Measurements from ENCODE around the gene IFNG.

The IFNG gene

DNA sequence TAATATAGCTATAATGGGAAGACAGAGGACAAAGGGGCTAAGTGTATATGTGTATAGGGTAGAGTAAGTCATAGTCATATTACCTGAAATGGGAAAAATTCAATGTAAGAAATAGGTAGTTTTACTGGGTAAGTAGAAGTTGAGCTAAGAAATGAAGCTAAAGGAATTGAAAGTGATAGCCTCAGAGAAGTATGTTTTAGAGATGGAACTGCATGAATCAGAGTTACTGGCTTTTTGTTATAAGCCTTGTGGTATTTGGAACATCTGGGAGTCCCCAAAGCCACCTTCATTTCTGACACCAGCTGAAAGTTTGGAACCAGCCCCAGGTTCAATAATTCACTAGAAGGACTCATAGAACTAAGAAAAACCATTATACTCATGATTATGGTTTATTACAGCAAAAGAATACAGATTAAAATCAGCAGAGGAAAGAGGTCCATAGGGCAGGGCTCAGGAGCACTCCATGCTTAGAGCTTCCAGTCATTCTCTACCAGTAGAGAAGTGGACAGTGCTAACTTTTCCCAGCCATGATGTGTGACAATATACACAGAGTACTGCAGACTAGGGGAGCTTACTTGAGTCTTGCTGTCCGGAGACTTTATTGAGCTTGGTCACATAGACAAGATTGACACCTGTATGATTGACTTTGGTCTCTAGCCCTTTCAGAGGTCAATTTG, 9.8 kb upstream of the IFNG start:
- no peak for TF ChIP-seq CTCF (conservative IDR thresholded peaks at IDR 0.05; ENCODE audit: low read depth, low read length)
- DNase-seq (ENCODE audit: low read depth) = no peak
- H3K4me3 ChIP-seq (ENCODE audit: low read length) = no peak overlapping the region

DNA sequence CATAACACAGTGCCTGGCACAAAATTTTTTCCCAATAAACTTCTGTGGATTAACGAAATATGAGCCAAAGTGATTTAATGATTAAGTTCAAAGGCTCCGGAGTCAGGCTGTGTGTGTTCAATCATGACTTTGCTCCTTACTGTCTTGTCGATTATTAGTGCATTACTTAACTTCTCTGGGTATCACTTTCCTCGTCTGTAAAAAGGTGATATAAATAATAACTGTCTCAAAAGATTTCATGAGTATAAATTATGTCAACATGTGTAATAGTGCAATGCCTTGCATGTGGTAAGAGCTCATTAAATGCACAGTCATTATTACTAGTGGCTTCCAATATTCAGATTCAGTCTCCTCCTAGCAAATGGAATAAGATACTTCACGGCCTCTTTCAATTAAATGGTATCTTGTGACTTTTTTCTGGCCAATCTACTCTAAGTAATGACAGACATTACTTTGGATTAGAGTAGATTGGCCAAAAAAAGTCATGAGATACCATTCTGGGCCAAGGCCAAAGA, 6.8 kb upstream of the IFNG start:
- no peak for DNase-seq (ENCODE audit: low read depth)
- no peak for TF ChIP-seq CTCF (conservative IDR thresholded peaks at IDR 0.05; ENCODE audit: low read depth, low read length)
- no peak overlapping the region for H3K4me3 ChIP-seq (ENCODE audit: low read length)

- no peak for DNase-seq (ENCODE audit: low read depth)
- no peak for TF ChIP-seq CTCF (conservative IDR thresholded peaks at IDR 0.05; ENCODE audit: low read depth, low read length)
- H3K4me3 ChIP-seq (ENCODE audit: low read length) = no peak overlapping the region
Observed at GRCh38 chr12:68163560-68164081, 4.1 kb upstream of the IFNG start.

- DNase-seq (ENCODE audit: low read depth) = peak; percentile 81
- no peak overlapping the region for H3K4me3 ChIP-seq (ENCODE audit: low read length)
- TF ChIP-seq CTCF (conservative IDR thresholded peaks at IDR 0.05; ENCODE audit: low read depth, low read length) = no peak
Observed at GRCh38 chr12:68162374-68162773, 2.8 kb upstream of the IFNG start.

GRCh38 chr12:68158432-68158831, 1.1 kb downstream of the IFNG start:
- TF ChIP-seq CTCF (conservative IDR thresholded peaks at IDR 0.05; ENCODE audit: low read depth, low read length) = peak; percentile 55
- no peak overlapping the region for H3K4me3 ChIP-seq (ENCODE audit: low read length)
- no peak for DNase-seq (ENCODE audit: low read depth)

DNA sequence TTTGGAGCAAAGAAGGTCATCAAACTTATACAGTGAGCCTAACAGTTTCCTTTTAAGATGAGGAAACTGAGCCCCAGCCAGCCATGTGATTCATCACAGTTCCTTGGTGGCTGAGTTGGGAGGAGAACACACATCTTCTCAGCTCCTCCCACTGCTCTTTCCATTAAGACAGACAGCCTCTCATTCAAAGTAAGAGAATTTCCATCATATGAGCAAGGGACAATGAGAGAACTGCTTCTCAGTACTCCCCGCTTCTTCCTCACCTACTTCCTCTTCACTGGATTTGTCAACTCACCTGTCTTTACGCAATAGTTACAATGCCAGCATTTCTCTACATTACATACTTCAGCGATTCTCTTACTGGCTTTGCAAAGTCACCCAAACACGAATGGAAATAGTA, 2.2 kb downstream of the IFNG start:
- no peak overlapping the region for H3K4me3 ChIP-seq (ENCODE audit: low read length)
- DNase-seq (ENCODE audit: low read depth) = no peak
- no peak for TF ChIP-seq CTCF (conservative IDR thresholded peaks at IDR 0.05; ENCODE audit: low read depth, low read length)

DNA sequence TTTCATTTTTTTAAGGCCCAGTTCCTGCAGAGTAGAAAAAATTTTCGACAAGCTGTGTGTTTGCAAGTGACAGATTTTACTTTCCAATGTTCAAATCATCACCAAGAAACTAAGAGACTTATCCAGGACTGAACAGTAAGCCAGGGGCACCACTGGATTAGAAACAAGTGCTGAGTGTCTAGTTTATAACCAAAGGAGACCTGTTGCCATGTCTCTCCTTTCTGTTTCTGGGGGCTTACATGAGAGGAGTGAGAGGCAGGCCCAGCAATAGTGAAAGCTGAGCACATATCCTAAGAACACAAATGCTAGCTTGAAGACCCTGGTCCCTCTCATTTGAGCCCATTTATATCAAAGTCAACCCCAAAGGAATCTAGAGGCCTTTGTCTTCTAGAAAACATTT, 2.9 kb downstream of the IFNG start:
- TF ChIP-seq CTCF (conservative IDR thresholded peaks at IDR 0.05; ENCODE audit: low read depth, low read length) = no peak
- H3K4me3 ChIP-seq (ENCODE audit: low read length) = no peak overlapping the region
- no peak for DNase-seq (ENCODE audit: low read depth)

Data from retinal pigment epithelial cell (primary cell).